HEK293T (cell line): ENCODE data around the gene POLD3.

Source experiments
- BHLHE40 ChIP-seq: fragments of 450-650 bp; IDR thresholded peaks from 2 replicates; pipeline ENCODE4 v1.6.1; 2016; ENCODE audit warnings: mild to moderate bottlenecking, moderate library complexity, borderline replicate concordance
- CTBP1 ChIP-seq: fragments of 450-650 bp; IDR thresholded peaks from 2 replicates; pipeline ENCODE4 v1.6.1; 2016; ENCODE audit warnings: borderline replicate concordance
- ELF4 ChIP-seq: fragments of 450-650 bp; IDR thresholded peaks from 2 replicates; pipeline ENCODE4 v1.6.1; 2017; ENCODE audit warnings: antibody characterized with exemption
- FOXK2 ChIP-seq: fragments of 450-650 bp; IDR thresholded peaks from 2 replicates; pipeline ENCODE4 v1.6.1; 2016; ENCODE audit warnings: mild to moderate bottlenecking
- FOXM1 ChIP-seq: fragments of 450-650 bp; IDR thresholded peaks from 2 replicates; pipeline ENCODE4 v1.6.1; 2017; ENCODE audit warnings: mild to moderate bottlenecking, borderline replicate concordance
- NFRKB ChIP-seq: fragments of 450-650 bp; IDR thresholded peaks from 2 replicates; pipeline ENCODE4 v1.6.1; 2016; ENCODE audit warnings: mild to moderate bottlenecking, moderate library complexity
- SP1 ChIP-seq: fragments of 450-650 bp; IDR thresholded peaks from 2 replicates; pipeline ENCODE4 v1.6.1; 2017
- SUZ12 ChIP-seq: fragments of 450-650 bp; IDR thresholded peaks from 2 replicates; pipeline ENCODE4 v1.6.1; 2016; ENCODE audit warnings: mild to moderate bottlenecking

- TF ChIP-seq FOXK2: no peak
- no peak for TF ChIP-seq ELF4
- TF ChIP-seq SP1: no peak
- TF ChIP-seq BHLHE40: no peak
- no peak for TF ChIP-seq FOXM1
- TF ChIP-seq SUZ12: no peak
- TF ChIP-seq CTBP1: no peak
- no peak for TF ChIP-seq NFRKB
Measured at GRCh38 chr11:74581954-74582547, 10.3 kb upstream of the POLD3 start.
